IPS-NIHi7 (cell line): ENCODE data around the gene DIS3L2.
"Not testable (repeated sequence)": the region's sequence is repeated elsewhere in the genome, so short reads cannot be mapped to it uniquely, and the experiment has no call there.

ENCODE experiments used
- DNase-seq: peaks from one replicate; pipeline ENCODE4 v3.0.0; 2012; ENCODE audit warnings: mixed read lengths; ENCODE audit errors: extremely low spot score

Gene DIS3L2

DNA sequence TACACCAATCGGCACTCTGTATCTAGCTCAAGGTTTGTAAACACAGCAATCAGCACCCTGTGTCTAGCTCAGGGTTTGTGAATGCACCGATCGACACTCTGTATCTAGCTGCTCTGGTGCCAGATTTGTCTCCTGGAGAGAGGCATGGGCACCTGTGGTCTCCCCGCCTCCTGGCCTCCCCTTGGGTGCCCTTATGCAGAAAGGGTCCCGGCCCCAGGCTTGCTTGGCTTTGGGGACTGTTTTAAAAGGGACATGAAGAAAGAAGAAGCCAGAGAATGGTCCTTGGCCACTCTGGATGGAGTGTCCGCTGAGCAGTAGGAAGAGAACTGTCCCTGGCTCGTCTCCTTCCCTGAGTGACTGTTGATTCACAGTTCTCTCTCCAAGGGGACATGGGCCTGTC is 405.5 kb downstream of the DIS3L2 start:
- DNase-seq, result no peak

DNA sequence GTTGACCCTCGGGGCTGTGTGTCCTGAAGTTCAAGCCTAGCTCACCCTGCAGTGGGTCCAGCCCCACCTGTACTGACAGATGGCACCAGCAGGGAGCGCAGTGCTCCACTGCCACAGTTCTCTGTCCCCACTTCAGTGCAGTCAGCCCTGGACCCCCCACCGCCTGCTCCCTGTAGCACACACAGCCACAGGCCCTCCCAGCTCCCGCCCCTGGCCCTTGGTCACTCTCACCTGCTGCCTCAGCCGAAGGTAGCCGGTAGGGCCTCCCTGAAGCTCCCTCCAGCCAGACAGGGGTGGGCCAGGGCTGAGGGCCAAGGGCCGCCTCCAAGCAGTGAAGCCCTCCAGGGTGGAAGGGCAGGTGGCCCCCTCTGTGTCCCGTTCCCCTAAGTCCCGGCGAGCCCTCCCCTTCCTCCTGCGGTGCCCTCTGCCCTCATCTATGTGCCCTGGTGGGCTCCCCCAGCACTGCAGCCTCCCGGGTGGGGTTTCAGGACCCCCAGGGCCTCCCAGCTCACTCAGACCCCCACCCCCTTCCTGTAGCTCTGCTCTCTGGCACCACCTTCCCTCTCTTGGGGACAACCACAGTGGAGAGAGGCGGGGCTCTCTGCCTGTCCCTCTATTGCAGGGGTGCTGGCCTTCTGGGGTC is 406.2 kb downstream of the DIS3L2 start:
- DNase-seq, result peak; percentile 79

DNA sequence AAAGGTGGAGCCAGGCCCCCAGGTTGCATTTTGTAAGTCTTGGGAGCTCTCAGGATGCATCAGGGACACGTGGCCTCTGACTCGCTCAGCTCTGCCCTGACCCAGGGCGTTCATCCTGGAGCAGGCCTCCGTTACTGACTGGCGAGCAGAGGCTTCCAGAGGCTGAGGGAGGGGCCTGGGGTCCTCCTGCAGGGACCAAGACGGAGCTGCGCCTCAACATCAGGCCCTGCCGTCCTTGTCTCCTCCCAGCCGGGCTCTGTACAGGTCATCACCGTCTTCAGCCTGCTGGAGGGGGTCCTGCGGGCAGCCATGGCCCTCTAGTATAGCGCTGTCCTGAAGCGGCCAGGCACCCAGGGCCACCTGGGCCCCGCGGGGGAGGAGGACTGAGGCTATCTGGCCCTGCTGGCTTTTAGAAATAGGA is 406.8 kb downstream of the DIS3L2 start:
- DNase-seq, result no peak

DNA sequence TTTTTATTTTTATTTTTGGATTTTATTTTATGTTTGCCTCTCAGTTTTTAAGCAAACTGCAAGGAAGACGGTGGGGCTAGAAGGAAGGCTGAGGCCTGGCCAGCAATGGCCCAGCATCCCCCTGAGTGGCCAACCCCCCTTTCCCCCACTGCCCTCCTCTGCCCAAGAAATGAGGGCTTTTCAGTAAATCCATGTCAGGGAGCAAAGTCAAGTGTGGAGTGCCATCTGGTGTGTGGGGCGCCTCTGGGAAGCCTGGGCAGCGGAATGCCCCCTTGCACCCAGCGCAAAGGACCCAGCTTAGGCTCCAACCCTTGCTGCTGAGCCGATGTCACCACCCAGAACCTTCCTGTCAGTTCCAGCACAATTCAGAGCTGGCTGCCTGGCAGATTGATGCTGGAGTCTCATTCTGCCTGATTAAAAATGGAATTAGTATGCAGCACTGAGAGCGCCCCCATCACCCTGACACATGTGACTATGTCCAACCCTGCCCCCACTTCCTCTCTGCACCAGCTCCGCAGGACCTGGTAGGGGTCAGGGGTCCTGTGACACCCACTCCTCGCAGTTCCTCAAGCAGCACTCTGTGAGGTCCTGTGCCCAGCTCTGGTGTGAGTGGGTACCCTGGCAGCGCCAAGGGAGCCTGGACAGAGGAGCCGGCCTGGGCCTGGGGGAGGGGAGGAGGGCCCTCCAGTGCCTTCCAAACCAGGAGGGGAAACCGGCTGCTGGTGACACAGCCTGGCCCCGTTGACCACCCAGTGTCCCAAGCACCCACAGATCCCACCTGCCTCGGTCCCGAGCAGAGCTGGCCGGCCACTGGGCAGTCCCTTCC is 407.8 kb downstream of the DIS3L2 start:
- DNase-seq, result no peak

DNA sequence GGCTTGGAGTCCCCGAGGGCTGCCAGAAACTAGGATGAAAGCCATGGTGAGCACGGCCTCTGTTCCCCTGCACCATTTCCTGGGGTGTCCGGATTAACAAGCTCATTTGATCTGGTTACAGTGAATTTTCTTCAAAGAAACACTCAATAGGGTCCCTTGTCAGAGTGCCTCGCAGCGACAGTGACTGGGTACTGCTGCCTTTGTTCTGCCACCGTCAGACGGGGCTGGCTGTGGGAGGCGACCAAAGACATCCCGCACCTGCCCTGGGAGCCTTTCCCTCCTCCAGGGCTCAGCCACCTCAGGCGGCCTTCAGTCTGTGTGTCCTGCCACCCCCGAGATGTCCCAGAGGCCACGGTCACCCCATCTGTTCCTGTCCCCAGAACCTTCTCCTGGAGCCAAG is 408.5 kb downstream of the DIS3L2 start:
- not testable (repeated sequence) for DNase-seq

- DNase-seq, result no peak
Measured at GRCh38 chr2:232372231-232373208, 411.0 kb downstream of the DIS3L2 start.

DNA sequence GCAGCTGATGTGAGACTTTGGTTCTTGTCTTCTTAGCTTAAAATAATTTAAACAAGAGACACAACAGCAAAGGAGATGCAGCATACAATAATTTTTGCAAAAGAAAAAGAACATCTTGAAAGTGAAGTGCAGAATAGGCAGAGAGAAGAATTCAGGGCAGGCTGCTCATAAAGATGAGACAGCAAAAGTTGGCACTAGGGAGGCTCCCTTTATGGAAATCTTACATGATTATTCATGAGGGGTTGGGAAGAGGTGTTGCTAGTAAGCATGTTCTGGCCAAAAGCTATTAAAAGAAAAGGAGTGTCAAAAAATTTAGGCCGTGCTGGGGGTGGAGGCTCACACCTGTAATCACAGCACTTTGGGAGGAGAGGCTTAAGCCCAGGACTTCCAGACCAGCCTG is 412.8 kb downstream of the DIS3L2 start:
- DNase-seq, result no peak

- DNase-seq, result no peak
Measured at GRCh38 chr2:232375164-232375563, 413.7 kb downstream of the DIS3L2 start.

- no peak for DNase-seq
Measured at GRCh38 chr2:232376260-232376659, 414.7 kb downstream of the DIS3L2 start.

GRCh38 chr2:232376713-232377112 is 415.2 kb downstream of the DIS3L2 start:
- DNase-seq, result no peak

- no peak for DNase-seq
Measured at GRCh38 chr2:232377319-232377718, 415.8 kb downstream of the DIS3L2 start.

- DNase-seq, result no peak
Measured at GRCh38 chr2:232377841-232378734, 416.6 kb downstream of the DIS3L2 start.

GRCh38 chr2:232378735-232379151 is 417.2 kb downstream of the DIS3L2 start, which contains the start of gene ALPP:
TSS of gene ALPP (plus strand) at chr2:232378751. CDS start at chr2:232378803, 52 bp downstream.
- not testable (repeated sequence) for DNase-seq

DNA sequence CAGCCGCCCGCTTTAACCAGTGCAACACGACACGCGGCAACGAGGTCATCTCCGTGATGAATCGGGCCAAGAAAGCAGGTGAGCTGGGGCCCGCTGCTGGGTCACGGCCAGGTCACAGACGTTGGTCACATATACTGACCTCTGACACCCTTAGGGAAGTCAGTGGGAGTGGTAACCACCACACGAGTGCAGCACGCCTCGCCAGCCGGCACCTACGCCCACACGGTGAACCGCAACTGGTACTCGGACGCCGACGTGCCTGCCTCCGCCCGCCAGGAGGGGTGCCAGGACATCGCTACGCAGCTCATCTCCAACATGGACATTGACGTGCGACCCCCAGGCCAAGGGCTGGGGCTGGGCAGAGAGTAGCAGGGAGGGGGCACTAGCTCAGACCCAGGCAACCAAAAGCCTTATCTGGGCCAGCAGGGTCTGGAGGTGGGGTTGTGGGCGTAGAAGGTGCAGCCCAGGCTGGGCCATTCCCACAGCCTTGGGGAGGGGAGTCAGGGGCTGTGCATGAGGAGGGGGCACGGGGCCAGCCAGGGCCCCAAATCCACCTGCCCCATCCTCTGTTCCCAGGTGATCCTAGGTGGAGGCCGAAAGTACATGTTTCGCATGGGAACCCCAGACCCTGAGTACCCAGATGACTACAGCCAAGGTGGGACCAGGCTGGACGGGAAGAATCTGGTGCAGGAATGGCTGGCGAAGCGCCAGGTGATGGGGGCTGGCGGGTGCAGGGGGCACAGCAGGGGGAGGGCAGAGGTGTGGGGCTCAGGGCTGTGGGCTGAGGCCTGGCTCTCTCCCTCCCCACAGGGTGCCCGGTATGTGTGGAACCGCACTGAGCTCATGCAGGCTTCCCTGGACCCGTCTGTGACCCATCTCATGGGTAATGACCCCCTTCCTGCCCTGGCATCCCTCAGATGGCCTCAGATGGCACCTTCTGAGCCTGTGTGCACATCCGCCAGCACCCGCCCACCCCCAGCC is 418.4 kb downstream of the DIS3L2 start:
- not testable (repeated sequence) for DNase-seq

DNA sequence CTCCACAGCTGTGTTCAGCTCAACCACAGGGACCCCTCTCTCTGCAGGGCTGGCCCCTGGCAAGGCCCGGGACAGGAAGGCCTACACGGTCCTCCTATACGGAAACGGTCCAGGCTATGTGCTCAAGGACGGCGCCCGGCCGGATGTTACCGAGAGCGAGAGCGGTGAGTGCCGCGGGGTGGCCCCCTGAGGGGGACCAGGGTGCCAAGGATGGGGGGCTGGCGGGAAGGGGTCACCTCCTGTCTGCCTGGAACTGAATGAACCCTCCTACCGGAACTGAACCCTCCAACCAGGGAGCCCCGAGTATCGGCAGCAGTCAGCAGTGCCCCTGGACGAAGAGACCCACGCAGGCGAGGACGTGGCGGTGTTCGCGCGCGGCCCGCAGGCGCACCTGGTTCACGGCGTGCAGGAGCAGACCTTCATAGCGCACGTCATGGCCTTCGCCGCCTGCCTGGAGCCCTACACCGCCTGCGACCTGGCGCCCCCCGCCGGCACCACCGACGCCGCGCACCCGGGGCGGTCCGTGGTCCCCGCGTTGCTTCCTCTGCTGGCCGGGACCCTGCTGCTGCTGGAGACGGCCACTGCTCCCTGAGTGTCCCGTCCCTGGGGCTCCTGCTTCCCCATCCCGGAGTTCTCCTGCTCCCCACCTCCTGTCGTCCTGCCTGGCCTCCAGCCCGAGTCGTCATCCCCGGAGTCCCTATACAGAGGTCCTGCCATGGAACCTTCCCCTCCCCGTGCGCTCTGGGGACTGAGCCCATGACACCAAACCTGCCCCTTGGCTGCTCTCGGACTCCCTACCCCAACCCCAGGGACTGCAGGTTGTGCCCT is 419.9 kb downstream of the DIS3L2 start:
- not testable (repeated sequence) for DNase-seq

DNA sequence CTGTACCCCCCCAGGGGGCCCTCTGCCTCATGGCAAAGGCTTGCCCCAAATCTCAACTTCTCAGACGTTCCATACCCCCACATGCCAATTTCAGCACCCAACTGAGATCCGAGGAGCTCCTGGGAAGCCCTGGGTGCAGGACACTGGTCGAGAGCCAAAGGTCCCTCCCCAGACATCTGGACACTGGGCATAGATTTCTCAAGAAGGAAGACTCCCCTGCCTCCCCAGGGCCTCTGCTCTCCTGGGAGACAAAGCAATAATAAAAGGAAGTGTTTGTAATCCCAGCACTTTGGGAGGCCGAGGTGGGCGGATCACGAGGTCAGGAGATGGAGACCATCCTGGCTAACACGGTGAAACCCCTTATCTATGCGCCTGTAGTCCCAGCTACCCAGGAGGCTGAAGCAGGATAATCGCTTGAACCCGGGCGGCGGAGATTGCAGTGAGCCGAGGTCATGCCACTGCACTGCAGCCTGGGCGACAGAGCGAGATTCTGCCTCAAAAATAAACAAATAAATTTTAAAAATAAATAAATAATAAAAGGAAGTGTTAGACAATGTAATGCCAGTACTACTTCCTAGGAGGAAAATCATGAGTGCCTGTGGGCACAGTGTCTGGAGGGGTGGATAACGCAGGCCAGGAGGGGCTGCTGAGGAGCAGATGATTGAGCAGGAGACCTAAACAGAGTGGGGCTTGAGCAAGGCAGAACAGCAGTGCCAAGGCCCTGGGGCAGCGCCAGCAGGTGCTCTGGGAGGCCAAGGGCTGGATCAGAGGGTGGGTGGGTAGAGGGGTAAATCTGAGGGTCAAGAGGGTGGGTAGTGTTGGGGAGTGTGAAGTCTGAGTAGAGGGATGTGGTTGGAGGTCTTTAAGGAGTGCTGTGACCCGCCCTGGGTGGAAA is 421.1 kb downstream of the DIS3L2 start:
- no peak for DNase-seq

DNA sequence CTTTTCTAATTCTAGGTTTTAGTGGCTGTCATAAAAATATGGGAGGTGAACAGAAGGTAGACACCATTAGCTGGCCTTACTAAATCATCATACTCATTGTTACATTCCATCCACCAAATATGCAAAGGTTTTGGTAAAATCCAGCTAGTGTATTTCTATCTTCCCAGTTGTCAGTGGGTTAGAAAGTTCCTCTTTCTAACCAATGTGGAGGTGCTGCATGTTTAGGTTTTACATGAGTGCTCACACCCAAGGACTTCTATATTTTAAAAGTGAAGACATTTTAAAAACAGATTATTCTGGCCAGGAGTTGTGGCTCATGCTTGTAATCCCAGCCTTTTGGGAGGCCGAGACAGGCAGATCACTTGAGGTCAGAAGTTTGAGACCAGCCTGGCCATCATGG is 423.0 kb downstream of the DIS3L2 start:
- no peak for DNase-seq

DNA sequence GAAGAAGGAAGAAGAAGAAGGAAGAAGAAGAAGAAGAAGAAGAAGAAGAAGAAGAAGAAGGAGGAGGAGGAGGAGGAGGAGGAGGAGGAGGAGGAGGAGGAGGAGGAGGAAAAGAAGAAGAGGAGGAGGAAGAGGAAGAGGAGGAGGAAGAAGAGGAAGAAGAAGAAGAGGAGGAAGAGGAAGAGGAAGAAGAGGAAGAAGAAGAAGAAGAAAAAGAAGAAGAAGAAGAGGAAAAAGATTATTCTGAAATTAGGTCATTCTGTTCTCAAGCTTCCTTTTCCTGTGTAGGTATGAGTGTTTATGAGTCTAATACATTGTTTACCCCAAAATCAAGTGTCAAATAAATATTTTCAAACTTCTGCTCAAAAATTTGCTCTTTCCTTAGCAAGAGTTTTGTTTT is 423.5 kb downstream of the DIS3L2 start:
- not testable (repeated sequence) for DNase-seq
